Subcutaneous adipose tissue (tissue), 4 donors: ENCODE data around the gene SCARB1. TPM values are rescaled to one million over a fixed set of nuclear protein-coding genes. Genes with fewer than 3 reads are reported as not detected.

Experiments used
- total RNA-seq, 4 donors: library from RNA; depleted of rRNA; stranded (reverse); fragments of >200 nt; gene quantifications; one replicate each; pipeline ENCODE4 v1.1.0, GENCODE V29; 2016
- TF ChIP-seq, protein P1 (sequence below): fragments of 450-650 bp; IDR thresholded peaks from one replicate; pipeline ENCODE4 v1.5.1; 2016; ENCODE audit warnings: low read depth, mild to moderate bottlenecking, control low read depth, antibody characterized with exemption, moderate library complexity

SCARB1 gene
- total RNA-seq, 4 donors from 2014 or later: 26.6 to 58.6 (median 38.2) TPM

DNA sequence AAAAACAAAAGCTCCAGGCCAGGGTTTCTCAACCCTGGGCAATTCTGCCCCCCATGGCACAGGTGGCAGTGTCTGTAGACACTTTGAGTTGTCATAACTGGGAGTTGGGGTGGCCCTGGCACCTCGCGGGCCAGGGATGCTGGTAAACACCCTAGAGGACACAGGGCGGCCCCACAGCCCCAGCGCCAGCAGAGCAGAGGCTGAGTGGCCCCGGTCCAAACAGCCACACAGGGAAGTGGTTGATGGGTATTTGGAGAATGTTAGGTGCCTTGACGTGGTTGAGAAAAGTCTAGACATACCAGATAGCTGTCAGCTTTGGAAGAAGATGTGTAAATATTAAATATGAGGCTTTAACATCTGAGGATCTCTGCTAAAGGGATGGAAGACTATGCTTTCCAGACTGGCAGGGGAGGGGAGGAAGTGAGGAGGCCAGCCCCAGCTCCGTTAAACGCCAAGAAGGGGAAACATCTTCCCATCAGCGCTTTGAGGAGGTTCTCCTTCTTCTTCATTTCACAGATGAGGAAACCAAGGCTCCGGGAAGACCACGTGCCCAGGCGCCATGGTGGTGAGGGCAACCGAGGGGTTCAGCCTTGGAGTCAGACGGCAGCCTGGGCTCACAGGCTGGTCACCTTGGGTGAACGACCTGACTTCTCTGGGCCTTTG, 103.7 kb downstream of the SCARB1 start:
- TF ChIP-seq, protein P1, sequence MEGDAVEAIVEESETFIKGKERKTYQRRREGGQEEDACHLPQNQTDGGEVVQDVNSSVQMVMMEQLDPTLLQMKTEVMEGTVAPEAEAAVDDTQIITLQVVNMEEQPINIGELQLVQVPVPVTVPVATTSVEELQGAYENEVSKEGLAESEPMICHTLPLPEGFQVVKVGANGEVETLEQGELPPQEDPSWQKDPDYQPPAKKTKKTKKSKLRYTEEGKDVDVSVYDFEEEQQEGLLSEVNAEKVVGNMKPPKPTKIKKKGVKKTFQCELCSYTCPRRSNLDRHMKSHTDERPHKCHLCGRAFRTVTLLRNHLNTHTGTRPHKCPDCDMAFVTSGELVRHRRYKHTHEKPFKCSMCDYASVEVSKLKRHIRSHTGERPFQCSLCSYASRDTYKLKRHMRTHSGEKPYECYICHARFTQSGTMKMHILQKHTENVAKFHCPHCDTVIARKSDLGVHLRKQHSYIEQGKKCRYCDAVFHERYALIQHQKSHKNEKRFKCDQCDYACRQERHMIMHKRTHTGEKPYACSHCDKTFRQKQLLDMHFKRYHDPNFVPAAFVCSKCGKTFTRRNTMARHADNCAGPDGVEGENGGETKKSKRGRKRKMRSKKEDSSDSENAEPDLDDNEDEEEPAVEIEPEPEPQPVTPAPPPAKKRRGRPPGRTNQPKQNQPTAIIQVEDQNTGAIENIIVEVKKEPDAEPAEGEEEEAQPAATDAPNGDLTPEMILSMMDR: no peak

DNA sequence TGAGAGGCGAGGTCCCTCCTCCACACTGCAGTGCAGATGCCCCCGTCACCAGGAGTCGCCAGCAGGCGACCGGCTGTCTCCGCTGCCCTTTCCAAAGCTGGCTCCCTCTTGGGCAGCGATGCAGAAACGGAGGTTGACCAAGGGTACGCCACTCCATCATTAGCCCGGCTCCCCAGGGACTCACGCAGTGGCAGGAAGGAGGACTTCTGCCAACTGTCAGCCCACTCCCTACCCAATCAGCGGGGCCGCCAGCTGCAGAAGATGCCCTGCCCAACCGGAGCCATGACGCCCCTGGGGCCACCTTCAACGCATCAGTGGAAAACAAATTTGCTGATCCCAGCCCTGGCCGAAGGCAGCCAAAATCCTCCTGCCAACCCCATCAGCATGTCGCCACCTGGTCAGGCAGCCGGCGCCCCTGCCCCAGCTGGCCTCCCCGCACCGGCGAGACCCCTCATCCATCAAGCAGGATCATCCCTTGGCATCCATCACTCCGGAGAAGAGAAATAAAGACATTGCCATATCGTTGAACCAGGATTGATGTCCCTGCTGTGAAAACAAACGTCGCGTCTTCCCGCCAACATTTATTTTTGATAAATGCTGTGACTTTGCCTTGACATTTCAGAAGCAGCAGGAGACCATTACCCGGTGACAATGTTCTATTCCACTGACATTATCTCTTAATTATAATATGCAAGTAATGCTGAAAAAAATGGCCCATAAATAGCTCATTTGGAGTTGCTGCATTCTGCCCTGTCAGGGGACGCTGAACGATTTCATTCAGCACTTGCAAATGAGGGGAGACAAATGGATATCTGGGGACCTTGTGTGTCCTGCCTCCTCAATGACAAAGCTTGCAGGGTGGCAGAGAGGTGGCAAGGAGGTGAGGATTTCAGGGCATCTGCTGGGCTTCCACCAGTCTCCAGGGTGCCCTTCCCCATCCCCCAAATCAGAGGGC, 105.1 kb downstream of the SCARB1 start:
- TF ChIP-seq, protein P1: no peak

DNA sequence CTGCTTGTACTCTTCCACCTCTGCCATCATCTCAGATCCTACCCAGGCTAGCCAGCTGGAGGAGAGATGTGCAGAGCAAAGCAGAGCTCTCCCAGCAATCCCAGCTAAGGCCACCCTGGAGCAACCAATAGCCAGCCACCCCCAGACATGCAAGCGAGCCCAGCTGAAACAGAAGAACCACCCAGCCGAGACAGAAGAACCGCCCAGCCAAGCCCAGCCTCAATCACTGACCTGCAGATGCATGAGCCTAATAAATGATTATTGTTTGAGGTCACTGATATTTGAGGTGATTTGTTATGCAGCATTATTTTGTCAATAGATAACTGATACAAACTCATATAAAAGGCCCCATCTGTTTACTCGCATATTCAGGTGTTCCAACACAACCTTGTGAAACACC, 106.3 kb downstream of the SCARB1 start:
- TF ChIP-seq, protein P1: no peak

DNA sequence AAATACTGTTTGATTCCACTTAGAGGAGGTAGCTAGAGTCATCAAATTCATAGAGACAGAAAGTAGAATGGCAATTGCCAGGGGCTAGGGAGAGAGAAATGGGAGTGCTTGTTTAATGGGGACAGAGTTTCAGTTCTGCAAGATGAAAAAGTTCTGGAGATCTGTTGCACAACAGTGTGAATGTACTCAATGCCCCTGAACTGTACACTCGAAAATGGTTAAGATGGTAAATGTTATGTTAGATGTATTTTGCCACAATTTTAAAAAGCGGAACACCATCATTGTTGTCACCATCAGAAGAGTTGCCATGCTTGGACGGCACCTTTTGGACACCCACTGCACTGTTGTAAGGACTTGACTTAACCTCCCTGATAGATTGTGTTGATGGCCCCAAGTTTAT, 106.9 kb downstream of the SCARB1 start:
- TF ChIP-seq, protein P1: no peak

DNA sequence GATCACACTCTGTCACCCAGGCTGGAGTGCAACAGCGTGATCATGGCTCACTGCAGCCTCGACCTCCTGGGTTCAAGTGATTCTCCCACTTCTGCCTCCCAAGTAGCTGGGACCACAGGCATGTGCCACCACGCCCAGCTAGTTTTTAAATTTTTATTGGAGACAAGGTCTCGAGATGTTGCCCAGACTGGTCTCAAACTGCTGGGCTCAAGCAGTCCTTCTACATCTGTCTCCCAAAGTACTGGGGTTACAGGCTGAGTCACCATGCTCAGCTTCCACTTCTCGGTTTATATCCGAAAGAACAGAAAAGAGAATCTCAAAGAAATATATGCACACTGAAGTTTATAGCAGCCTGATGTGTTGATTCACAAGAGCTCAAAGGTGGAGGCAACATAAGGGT, 107.5 kb downstream of the SCARB1 start:
- TF ChIP-seq, protein P1: no peak

DNA sequence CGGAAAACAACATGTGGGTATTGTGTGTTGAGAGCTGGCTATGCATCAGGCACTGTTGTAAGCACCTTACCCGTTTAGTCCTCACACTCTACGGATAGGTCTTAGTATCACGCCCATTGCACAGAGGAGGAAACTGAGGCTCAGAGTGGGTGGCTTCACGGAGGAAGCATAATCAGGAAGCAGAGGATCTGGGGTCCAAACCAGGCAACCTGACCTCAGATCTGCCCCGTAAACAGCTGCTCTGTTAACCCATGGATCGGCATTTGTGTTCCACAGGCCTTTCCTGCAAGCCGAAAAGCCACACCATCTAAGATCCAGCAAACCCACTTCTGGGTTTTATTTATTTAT, 107.9 kb downstream of the SCARB1 start:
- TF ChIP-seq, protein P1: no peak

DNA sequence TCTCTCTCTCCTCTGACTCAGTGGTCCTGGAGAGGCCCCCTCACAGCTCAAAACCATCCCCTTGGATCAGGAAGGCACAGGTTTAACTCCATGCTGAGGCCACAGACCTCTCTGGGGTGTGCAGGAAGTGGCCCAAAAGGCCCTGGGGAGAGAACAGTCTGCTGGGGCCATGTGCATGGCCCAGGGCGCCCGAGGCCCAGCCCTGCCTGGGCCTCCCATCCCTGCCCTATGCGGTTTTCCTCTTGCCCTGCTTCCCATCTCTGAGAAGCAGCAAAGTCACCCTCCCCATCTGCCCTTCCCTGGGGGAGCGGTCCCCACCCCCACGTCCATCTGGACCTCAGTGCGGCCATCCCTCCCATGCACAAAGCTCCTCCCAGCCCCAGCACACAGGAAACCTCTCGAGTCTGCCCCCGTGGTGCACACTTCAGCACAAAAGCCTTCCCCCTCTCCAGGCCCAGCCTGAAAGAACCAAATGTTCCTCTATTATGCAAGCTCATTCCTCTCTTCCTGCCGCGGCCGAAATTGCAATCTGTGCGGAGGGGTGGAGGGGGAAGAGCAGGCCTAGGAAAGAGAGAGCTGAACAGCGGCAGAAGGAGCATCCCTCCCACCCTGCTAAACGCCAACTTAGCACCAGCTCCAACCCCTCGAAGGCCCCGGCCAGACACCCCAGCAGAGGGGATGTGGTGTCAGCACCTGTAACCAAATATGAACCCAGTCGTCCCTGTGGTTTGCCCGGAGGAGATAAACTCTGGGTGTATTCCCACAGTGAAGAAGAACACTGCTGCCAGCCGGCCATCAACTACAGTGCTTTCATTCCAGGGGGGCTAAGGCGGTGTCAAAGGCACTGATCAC, 108.5 kb downstream of the SCARB1 start:
- TF ChIP-seq, protein P1: no peak
